CD4-positive, alpha-beta T cell treated with Interleukin-2 at 100 ng/mL for 4 hours (primary cell): ENCODE measurements around the gene FAM89A.
"Not testable (repeated sequence)": the region's sequence is repeated elsewhere in the genome, so short reads cannot be mapped to it uniquely, and the experiment has no call there.

ENCODE experiments used
- DNase-seq: peaks from one replicate; pipeline ENCODE4 v3.0.0-alpha.2; 2020; ENCODE audit warnings: low spot score

FAM89A gene

GRCh38 chr1:231055271-231055670, 15.2 kb upstream of the FAM89A start:
- no peak for DNase-seq

- DNase-seq, result no peak
These were observed 13.6 kb upstream of the FAM89A start for GRCh38 chr1:231053493-231054162.

GRCh38 chr1:231052777-231053176, 12.7 kb upstream of the FAM89A start:
- no peak for DNase-seq

- not testable (repeated sequence) for DNase-seq
These were observed 10.9 kb upstream of the FAM89A start for GRCh38 chr1:231050932-231051331.

- no peak for DNase-seq
These were observed 10.3 kb upstream of the FAM89A start for GRCh38 chr1:231050395-231050794.

GRCh38 chr1:231049121-231049979, 9.3 kb upstream of the FAM89A start:
- DNase-seq, result no peak

GRCh38 chr1:231048419-231048818, 8.4 kb upstream of the FAM89A start:
- DNase-seq, result not testable (repeated sequence)

- DNase-seq, result not testable (repeated sequence)
These were observed 7.5 kb upstream of the FAM89A start for GRCh38 chr1:231047529-231047928.

GRCh38 chr1:231046730-231047395, 6.8 kb upstream of the FAM89A start:
- DNase-seq, result no peak

- not testable (repeated sequence) for DNase-seq
These were observed 6.1 kb upstream of the FAM89A start for GRCh38 chr1:231045921-231046729.

- DNase-seq, result no peak
These were observed 5.2 kb upstream of the FAM89A start for GRCh38 chr1:231045286-231045685.

- DNase-seq, result no peak
These were observed 4.5 kb upstream of the FAM89A start for GRCh38 chr1:231044588-231044987.

- DNase-seq, result no peak
These were observed 1.7 kb upstream of the FAM89A start for GRCh38 chr1:231041719-231042261.

- DNase-seq, result no peak
These were observed 1.0 kb upstream of the FAM89A start for GRCh38 chr1:231040800-231041718.

GRCh38 chr1:231039161-231040018, 664 bp downstream of the FAM89A start:
- no peak for DNase-seq

GRCh38 chr1:231037585-231038517, 2.2 kb downstream of the FAM89A start:
- DNase-seq, result no peak

GRCh38 chr1:231036416-231036815, 3.6 kb downstream of the FAM89A start:
- DNase-seq, result no peak

GRCh38 chr1:231035799-231036198, 4.3 kb downstream of the FAM89A start:
- DNase-seq, result no peak
